ENCODE measurements around the gene C16orf92. TPM values are rescaled to one million over a fixed set of nuclear protein-coding genes. Genes with fewer than 3 reads are reported as not detected.
A peak's percentile ranks its signal among the peaks of the same experiment; 100 is the strongest.

C16orf92 gene
- total RNA-seq, 1 donor from 2014 or later, result not detected

DNA sequence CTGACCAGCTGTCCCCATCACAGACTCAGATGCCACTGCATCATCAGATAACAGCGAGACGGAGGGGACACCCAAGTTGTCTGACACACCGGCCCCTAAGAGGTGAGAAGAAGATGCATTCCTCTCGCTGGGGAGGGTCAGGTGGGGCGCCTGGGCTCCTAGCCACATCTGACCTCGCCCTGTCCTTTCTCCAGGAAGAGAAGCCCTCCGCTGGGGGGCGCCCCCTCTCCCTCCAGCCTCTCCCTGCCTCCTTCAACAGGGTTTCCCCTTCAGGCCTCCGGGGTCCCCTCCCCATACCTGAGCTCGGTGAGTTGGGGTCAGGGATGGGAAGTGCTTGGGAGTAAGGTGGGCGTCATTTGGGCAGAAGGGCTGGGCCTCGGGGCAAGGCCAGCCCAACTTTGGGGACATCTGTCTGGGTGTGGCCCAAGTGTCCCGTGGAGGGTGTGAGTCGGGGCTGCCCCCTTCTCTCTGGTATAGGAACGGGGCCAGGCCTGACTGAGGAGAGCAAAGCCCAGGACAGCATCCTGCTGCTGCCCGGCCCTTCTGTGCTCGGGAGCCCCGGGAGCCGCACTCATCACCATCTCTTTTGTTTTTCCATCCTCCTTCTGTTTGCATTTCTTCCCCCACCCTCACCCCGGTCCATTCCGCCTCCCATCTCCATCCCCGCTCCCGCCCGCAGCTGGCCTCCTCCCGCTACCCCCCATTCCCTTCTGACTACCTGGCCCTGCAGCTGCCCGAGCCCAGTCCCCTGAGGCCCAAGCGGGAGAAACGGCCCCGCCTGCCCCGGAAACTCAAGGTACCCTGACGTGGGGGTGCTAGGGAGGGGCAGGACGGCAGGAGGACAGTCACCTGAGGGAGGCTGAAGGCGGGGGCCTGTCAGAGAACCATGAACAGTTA, 22.0 kb upstream of the C16orf92 start:
- ATAC-seq (ENCODE audit: poor library complexity) (no peak), DNase-seq (peak; percentile 28)
- intact Hi-C loops (cut with DNase I), result loop anchor here (10.0 kb wide), 1 partner anchor 126 kb away; no protein-coding TSS in a partner anchor

GRCh38 chr16:30002614-30003346, 20.2 kb upstream of the C16orf92 start:
- ATAC-seq (ENCODE audit: poor library complexity) (no peak), DNase-seq (peak; percentile 38)
- intact Hi-C loops (cut with DNase I), result loop anchor here (10.0 kb wide), 1 partner anchor 128 kb away; no protein-coding TSS in a partner anchor

DNA sequence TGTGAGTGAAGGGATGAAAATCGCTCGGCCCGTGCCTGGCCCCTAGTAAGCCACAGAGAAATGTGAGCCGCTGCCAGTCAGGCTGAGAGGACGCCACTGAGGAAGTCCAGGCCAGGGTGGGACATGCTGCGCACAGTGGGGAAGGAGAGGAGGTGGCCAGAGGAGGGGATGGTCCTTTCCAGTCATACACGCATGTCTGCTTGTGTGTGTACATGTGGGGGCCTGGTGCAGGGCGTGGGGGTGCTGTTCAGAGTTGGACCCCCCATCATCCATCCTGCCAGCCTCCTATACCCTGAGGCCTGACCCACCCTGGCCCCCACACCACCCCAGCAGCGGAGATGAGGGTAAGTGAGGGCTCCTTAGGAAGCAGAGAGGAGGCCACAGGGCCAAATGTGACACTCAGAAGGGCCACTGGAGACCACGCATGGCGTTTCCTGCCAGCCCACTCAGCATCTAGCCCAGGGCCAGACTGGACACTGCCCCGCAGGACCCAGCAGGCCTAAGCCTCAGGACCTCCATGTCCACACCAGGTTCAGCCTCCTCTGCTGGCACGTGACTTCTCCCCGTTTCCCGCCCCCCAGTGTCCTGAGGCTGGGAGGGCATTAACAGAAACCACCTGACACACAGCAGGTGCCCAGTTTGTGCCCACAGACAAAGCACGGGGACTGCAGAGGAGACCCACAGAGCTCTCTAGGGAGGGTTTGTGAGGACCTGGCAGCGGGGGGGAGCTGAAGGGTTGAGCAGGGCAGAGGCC, 19.2 kb upstream of the C16orf92 start:
- ATAC-seq (ENCODE audit: poor library complexity) (no peak), DNase-seq (peak; percentile 26)
- intact Hi-C loops (cut with DNase I), result loop anchor here (10.0 kb wide), 1 partner anchor 129 kb away; no protein-coding TSS in a partner anchor

GRCh38 chr16:30004424-30004776, 18.6 kb upstream of the C16orf92 start:
- DNase-seq, result peak; percentile 33
- no peak for ATAC-seq (ENCODE audit: poor library complexity)
- intact Hi-C loops (cut with DNase I), result loop anchor here (10.0 kb wide), 1 partner anchor 130 kb away; no protein-coding TSS in a partner anchor

- intact Hi-C loops (cut with DNase I), result loop anchor here (5.0 to 10.0 kb wide), 2 partner anchors 78 to 130 kb away; partner anchors contain the start of gene KCTD13
- DNase-seq (peak; percentile 32), ATAC-seq (ENCODE audit: poor library complexity) (peak; percentile 6)
These were observed 18.2 kb upstream of the C16orf92 start for GRCh38 chr16:30004811-30005242.

DNA sequence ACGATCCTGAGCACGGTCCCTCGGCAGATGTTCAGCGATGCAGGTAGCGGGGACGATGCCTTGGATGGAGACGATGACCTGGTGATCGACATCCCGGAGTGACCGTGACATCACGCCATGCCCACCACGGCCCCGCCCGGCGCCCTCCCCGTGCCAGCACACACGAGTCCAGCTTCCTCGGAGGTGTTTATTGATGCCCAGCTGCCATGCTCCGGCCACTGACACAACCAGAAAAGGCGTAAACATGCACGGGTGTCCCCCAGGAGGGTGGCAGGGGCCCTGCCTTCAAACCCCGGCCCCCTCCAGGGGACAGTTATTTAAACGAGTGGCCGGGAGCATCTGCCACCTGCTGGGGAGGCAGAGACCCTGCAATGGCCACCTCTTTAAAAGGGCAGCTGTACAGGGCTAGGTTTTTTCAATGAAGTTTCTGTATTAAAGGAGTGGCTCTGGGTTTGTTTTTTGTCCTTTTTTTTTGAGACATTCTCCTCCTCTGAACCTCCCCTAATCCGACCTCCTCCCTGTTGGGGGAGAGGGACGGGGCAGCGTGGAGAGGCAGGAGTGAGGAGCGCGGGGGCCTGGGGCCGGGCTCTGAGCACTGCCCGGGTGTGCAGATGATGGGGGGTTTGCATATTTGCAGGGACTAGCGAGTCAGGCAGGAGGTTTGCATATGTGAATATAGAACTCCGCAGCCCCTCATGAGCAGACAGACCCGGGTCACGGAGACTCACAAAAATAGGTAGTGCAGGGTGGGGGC, 17.5 kb upstream of the C16orf92 start:
- no peak for DNase-seq
- intact Hi-C loops (cut with DNase I), result loop anchor here (5.0 to 10.0 kb wide), 2 partner anchors 78 to 131 kb away; partner anchors contain the start of gene KCTD13

DNA sequence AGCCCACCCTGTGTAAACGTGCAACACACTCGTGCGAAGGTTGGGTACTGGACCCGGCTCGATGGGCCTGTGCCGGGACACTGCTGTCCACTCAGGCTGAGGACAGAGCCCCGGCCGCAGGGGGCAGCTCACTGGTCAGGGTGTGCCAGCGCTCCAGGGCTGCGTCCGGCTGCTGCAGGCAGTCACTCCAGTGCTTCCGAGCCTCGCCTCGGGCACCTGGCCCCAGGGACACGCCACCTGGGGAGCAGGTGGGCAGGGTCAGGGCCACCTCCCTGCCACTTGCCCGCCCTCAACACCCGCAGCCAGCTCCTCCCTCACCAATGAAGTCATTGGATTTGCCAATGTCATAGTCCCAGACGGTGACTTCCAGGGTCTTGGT, 16.9 kb upstream of the C16orf92 start:
- intact Hi-C loops (cut with DNase I), result loop anchor here (5.0 to 10.0 kb wide), 2 partner anchors 79 to 131 kb away; partner anchors contain the start of gene KCTD13
- DNase-seq (no peak), ATAC-seq (ENCODE audit: poor library complexity) (no peak)

More for the DNA sequence above, 17.5 kb upstream of the C16orf92 start:
- peak; percentile 62 for ATAC-seq (ENCODE audit: poor library complexity)

GRCh38 chr16:30006659-30007377, 16.2 kb upstream of the C16orf92 start:
- DNase-seq (no peak), ATAC-seq (ENCODE audit: poor library complexity) (no peak)
- intact Hi-C loops (cut with DNase I), result loop anchor here (5.0 to 10.0 kb wide), 2 partner anchors 80 to 132 kb away; partner anchors contain the start of gene KCTD13

DNA sequence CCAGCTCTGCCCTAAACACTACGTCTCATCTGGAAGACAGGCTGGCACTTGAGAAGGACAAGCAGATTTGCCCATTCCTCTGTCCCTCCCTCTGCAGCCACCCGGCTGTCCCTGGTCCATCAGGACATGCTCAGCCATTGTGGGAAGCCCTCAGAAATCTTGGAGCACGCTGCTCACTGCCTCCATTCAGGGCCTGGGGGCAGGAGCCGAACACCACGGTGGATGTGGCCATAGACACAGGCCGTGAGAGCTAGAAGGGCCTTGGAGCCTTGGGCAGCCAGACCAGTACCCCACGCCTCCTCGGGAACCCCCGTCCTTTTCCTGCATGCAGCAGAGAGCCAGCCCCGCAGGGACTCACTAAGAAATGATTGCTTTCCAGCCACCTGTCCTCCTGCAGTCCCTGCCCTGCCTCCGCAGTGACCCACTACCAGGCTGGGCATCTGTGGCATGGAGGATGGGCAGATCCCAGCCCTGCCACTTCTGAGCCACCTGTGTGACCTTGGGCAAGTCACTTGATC, 15.6 kb upstream of the C16orf92 start:
- DNase-seq (no peak), ATAC-seq (ENCODE audit: poor library complexity) (no peak)
- intact Hi-C loops (cut with DNase I), result loop anchor here (5.0 to 10.0 kb wide), 2 partner anchors 80 to 133 kb away; partner anchors contain the start of gene KCTD13

DNA sequence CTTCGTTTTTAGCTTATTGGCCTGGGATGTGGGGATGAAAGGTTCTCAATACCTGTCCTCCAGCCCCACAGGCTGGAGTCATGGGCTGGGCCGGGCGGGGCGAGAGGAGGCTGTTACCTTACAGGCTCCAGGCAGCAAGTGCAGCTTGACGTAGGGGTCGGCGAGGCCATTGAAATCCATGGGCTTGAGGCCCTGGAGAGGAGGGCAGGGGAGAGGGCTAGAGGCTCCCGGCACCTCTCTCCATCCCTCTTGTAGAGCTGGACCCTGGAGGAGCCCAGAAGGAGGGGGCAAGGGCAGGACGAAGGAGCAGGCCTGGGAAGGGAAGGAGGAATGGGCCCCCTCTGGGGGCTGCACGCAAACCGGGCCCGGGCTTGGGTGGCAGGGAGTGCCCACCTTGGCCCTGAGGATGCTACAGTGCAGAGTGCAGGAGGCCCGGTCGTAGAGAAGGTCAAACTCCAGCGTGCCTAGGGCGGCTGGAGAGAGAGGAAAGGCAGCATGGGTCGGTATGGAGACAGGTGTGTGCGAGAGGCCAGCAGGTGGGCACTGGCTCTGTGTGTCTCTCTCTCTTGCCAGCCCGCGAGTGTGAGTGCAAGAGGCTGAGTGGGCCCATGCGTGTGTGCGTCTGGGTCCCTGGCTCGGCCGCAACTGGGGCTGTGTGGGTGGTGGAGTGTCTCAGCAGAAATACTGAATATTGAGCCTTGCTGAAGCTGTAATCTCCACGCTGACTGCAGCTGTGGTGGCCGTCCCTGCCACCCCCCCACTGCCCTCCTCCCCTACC, 13.7 kb upstream of the C16orf92 start:
- DNase-seq (no peak), ATAC-seq (ENCODE audit: poor library complexity) (no peak)
- intact Hi-C loops (cut with DNase I), result loop anchor here (5.0 to 10.0 kb wide), 2 partner anchors 82 to 134 kb away; partner anchors contain the start of gene KCTD13

GRCh38 chr16:30009990-30010843, 12.8 kb upstream of the C16orf92 start:
- DNase-seq (no peak), ATAC-seq (ENCODE audit: poor library complexity) (no peak)
- intact Hi-C loops (cut with DNase I), result loop anchor here (5.0 to 10.0 kb wide), 2 partner anchors 83 to 135 kb away; partner anchors contain the start of gene KCTD13

DNA sequence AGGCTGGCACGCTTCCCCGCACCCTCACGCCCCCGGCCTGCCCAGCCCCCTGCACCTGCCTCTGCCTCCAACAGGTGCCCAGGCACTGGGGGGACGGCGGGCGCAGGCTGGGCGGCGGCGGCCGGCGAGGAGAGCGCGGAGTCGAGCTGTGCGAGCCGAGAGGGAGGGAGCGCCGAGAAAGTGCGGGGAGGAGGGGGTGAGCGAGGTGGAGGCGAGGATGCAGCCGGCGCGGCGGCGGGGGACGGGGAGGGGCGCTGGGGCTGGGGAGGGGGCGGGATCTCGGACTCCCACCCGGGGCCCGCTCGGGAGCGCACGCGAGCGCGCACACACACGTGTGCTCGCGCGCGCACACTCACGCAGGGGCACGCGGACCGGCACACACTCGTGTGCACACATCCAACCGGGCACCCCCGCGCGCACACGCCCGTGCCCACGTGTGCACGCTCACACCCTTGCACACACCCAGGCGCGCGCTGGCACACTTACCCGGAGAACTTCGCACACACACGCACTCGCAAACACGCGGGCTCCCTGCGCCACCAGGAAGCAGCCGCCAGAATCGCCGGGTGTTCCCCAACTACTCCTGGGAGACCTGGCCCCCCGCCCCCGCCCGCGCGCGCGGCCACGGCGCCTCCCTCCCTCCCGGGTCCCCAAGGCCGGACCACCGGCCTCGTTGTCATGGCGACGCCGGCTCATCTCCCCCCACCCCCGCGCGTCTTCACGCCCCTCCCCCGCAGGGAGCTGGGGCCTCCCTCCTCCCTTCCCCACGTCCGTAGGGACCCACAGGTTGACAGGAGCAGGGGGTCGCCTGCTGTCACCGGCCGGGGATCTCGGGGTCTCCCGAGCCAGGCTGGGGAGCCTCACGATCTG, 11.9 kb upstream of the C16orf92 start, which contains the start of gene DOC2A:
Gene DOC2A (minus strand): TSS at position 184 of the 870 bp plus-strand sequence. CDS start 805 bp downstream, outside the sequence.
- ATAC-seq (ENCODE audit: poor library complexity) (no peak), DNase-seq (no peak)
- intact Hi-C loops (cut with DNase I), result no loop called here

GRCh38 chr16:30011714-30012504, 11.1 kb upstream of the C16orf92 start:
- intact Hi-C loops (cut with DNase I), result no loop called here
- ATAC-seq (ENCODE audit: poor library complexity), result no peak
- DNase-seq, result no peak

Measured in Right ventricle myocardium superior (tissue), 1 donor.